ENCODE data around the gene CRACDL.

CRACDL gene

DNA sequence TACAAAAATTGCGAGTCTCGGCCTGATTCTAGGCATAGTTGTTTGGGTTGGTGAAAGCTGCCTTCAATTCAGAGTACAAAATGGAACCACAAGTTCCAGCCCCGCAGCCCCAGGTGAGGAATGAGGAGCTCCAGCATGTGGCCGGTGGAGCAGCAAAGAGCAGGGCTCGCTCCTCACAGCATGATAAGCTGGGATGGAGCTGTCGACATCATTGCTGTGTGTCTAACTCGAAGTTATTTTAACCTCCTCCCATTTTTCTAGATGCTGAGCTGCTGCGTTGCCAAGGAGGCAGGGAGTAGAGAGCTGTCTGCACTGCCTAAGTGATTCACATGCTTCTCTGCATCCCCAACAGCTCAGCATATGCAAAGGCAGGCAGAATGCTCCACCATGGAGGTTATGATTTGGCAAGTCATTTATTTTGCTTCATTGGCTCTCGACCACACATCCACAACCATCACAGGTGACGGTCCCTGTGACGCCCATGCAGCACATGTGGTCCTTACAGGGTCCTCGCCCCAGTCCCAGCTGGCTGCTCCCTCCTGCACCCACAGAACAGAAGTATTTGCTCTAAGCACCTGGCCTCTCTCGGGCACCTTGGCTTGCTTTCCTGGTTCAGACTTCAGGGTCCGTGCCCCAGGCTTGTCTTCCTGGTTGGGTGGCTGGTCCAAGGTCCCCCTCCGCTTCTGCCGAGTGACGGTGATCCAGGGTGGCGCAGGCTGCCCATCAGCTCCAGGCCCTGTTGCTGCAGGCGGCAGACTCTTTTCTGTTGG, 139.1 kb downstream of the CRACDL start:
- H3K27ac ChIP-seq, result no peak overlapping the region
- TF ChIP-seq, protein P1, sequence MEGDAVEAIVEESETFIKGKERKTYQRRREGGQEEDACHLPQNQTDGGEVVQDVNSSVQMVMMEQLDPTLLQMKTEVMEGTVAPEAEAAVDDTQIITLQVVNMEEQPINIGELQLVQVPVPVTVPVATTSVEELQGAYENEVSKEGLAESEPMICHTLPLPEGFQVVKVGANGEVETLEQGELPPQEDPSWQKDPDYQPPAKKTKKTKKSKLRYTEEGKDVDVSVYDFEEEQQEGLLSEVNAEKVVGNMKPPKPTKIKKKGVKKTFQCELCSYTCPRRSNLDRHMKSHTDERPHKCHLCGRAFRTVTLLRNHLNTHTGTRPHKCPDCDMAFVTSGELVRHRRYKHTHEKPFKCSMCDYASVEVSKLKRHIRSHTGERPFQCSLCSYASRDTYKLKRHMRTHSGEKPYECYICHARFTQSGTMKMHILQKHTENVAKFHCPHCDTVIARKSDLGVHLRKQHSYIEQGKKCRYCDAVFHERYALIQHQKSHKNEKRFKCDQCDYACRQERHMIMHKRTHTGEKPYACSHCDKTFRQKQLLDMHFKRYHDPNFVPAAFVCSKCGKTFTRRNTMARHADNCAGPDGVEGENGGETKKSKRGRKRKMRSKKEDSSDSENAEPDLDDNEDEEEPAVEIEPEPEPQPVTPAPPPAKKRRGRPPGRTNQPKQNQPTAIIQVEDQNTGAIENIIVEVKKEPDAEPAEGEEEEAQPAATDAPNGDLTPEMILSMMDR (IDR thresholded peaks at IDR 0.05), result no peak
- TF ChIP-seq ZFX (IDR thresholded peaks at IDR 0.05; ENCODE audit: borderline replicate concordance), result no peak

DNA sequence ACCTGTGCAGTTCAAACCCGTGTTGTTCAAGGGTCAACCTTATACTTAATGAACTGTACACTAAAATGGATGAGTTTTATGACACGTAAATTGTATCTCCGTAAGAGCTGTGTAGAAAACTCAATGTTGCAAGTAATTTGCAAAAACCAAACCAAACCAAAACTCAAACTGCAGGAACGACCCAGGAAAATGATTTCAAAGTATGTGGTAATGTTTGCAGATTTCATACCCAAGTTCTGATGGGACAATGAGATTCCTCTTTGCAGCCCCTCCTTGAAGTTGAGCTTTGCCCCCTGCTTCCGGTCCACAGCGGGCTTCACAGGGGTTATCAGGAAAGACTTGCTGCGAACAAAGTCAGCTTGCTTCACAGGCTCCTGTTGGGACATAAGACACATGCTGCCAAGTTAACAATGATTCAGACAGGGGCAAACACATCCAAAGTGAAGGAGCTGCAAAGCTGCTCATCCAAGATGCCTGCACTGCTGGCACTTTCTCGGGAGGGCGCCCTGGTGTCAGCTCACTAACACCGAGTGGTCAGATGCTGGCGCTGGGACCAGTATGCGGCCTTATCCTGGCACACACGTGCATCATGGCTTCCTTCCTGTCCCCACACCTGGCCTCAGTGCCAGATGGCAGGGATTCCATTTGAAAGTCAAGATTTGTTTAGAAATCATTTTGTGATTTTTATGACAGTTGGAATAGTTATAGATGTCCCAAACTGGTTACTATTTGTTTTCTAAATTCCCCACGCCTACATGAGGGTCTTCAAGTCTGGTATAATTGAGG, 139.9 kb downstream of the CRACDL start:
- TF ChIP-seq ZFX (IDR thresholded peaks at IDR 0.05; ENCODE audit: borderline replicate concordance), result no peak
- TF ChIP-seq, protein P1 (IDR thresholded peaks at IDR 0.05), result no peak
- no peak overlapping the region for H3K27ac ChIP-seq

DNA sequence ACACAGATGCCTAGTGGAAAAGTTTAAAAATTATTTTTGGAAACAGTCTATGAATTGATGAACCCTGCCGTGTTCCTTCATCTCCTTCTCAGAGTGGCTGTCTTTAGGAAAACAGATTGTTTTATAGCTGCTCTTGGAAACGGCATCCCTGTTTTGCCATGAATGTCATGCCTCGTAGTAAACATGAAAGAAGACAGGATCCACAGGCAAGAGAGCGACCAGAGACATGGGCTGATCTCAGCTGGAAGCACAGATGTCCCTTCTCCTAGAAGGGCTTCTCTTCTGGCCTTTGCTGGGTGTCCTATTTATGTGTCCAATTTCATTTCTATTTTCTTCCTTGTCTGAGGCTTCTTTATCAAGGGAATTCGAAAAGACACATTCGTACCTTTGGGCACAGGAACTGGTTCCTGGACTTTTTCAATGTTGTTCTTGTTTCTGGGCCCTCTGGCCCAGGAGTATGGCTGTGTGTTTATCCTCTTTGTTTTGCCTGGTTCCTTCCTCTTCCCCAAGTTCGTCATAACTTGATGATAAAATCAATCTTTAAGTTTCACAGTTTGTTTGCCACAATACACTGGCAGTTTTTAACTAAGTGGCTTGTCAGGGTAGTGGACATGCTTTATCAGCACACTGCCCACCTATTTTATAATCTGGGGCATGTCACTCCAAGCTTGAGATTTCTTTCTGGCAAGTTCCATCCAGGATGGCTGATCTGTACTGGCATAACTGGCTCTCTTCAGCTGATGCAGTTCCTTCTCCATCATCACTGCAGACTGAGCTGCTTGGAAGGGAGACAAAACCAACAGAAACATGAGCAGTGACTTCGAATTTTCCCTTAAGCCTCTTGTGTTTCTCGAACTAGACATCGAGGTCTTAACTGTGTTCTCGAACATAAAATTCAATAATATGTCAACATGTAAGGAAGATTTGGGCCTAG, 141.9 kb downstream of the CRACDL start:
- no peak overlapping the region for H3K27ac ChIP-seq
- no peak for TF ChIP-seq ZFX (IDR thresholded peaks at IDR 0.05; ENCODE audit: borderline replicate concordance)
- TF ChIP-seq, protein P1 (IDR thresholded peaks at IDR 0.05), result no peak

DNA sequence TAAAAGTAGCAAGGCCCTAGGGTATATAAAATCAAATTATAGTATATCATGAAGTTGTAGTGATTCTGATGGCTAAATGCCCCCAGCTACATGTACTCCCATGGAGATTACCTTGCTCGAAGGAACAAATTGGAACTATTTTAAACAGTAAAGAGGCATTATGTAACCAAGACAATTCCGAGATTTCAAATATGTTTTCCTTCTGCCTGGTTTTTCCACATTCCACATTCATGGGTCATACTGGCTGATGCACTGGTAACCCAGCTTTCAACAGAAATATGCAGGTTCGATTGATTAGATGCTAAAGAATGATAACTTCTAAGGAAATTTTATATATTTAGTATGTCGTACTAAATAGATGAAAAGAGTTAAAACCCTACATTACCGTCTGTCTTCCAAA, 142.8 kb downstream of the CRACDL start:
- no peak overlapping the region for H3K27ac ChIP-seq
- TF ChIP-seq ZFX (IDR thresholded peaks at IDR 0.05; ENCODE audit: borderline replicate concordance), result no peak
- TF ChIP-seq, protein P1 (IDR thresholded peaks at IDR 0.05), result no peak

DNA sequence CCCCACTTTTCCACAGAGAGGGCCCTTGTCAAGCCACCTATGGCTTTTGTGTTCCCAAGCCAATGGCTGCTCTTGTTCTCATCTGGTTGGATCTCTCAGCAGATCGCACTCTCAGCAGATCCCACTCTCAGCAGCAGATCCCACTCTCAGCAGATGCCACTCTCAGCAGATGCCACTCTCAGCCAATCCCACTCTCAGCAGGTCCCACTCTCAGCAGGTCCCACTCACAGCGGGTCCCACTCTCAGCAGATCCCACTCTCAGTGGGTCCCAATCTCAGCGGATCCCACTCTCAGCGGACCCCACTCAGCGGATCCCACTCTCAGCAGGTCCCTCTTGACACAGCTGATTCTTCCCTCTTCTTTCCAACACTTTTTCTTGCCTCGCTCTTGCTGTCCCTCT, 145.8 kb downstream of the CRACDL start:
- no peak overlapping the region for H3K27ac ChIP-seq
- no peak for TF ChIP-seq ZFX (IDR thresholded peaks at IDR 0.05; ENCODE audit: borderline replicate concordance)
- TF ChIP-seq, protein P1 (IDR thresholded peaks at IDR 0.05), result no peak

DNA sequence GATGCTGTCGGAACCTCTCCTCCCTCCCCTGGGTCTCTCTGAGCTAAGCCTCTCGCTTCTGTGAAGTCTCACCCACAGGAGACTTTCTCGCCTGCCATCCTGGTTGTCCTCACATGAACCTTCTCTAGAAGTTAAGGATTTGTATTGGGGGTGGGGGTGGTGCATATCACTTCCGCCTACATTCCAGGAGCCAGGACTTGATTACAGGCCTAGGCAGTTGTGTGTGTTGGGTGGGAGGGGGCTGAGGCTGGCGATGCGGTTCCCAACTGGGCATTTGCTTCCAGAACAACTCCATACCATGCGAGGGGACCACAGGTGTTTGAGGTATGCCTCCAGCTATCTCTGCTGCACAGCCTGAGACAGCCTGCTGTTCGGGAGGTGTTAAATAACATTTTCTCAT, 148.3 kb downstream of the CRACDL start:
- H3K27ac ChIP-seq, result no peak overlapping the region
- TF ChIP-seq, protein P1 (IDR thresholded peaks at IDR 0.05), result no peak
- no peak for TF ChIP-seq ZFX (IDR thresholded peaks at IDR 0.05; ENCODE audit: borderline replicate concordance)
